ENCODE data around the gene GALM. TPM values are rescaled to one million over a fixed set of nuclear protein-coding genes. Genes with fewer than 3 reads are reported as not detected.

GALM gene
- total and polyA plus RNA-seq, 2 donors (not counting 3 experiments of a cell fraction or from before 2014, with no cell fraction given): 4.8 to 6.1 TPM

DNA sequence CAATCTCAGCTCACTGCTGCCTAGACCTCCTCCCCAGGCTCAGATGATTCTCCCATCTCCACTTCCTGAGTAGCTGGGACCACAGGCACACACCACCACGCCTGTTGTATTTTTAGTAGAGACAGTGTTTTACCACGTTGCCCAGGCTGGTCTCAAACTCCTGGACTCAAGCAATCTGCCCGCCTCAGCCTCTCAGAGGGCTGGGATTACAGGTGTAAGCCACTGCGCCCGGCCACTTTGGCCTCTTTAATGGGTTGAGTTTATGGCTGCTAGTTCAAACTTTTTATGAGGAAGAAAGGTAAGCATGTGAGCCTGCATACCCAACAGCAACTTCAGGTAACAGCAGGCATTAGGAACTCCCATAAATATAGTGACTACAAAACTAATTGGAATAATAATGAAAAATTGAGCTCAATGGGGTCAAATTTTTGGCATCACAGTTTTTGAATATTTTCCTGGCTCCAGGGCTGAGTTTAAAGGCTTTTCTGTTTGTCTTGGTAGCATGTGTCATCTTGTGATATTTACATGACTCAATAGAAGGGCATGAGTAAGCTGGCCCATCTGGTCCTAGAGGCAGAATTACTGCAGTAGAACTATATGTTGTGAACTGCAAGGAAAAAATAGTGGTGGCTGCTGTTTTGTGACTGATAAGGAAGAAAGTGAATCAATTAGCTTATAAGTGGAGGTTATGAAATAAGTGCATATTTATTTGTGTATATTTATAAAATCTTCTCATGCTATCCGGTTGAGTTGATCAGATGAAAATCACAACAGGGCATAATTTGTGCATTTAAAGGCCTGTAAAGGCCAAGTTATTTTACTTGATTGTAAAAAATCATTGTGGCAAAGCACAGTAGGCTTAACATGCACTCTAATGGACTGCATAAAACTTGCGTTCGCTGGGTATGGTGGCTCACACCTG lies 24.8 kb downstream of the GALM start:
- FAIRE-seq: peak; percentile 94
- Histone ChIP-seq H3K4me3 (replicated peaks in 1 of 3; ENCODE audit: insufficient read depth in 1 of 3, low read depth in 1 of 3, low read length in 3 of 3) (no peak overlapping the region), H3K27ac (ENCODE audit: insufficient read depth, low read depth, low read length) (peak overlapping the region; percentile 69), H3K36me3 (ENCODE audit: control insufficient read depth in 2 of 2, extremely low read depth in 1 of 2, insufficient read depth in 2 of 2, low read length in 2 of 2) (no peaks in the 10 kb centered on the region), H3K9me3 (replicated peaks; ENCODE audit: control insufficient read depth, insufficient read depth, low read length) (no peaks in the 10 kb centered on the region), H3K27me3 (ENCODE audit: control insufficient read depth in 2 of 2, insufficient read depth in 2 of 2, low read length in 2 of 2) (no peaks in the 10 kb centered on the region), H3K4me1 (ENCODE audit: control insufficient read depth, extremely low read depth, insufficient read depth, low read length) (peaks cover 12% of the 10 kb centered on the region), H3K9ac (replicated peaks; ENCODE audit: extremely low read depth, insufficient read depth, low read length) (peak overlapping the region; percentile 8), H4K20me1 (replicated peaks; ENCODE audit: control insufficient read depth, extremely low read depth, insufficient read depth, low read length) (no peaks in the 10 kb centered on the region), H2AFZ (ENCODE audit: low read depth, low read length) (peak overlapping the region; percentile 9), H3K79me2 (ENCODE audit: control insufficient read depth, insufficient read depth, low read length) (no peaks in the 10 kb centered on the region), H3K4me2 (ENCODE audit: insufficient read depth, low read length) (peak overlapping the region; percentile 10), H3K9me1 (replicated peaks; ENCODE audit: control insufficient read depth, extremely low read depth, insufficient read depth, low read length) (no peaks in the 10 kb centered on the region)
- dilution Hi-C loops (cut with MboI; ENCODE audit: extremely low pct_ligation_motif_present, low sequenced_read_pairs): no loop called here
- ChIA-PET POLR2A (interaction anchor here (1.6 kb wide), 1 partner anchor 61 kb away, joined by 11 read pairs; the partner anchor contains the start of gene SRSF7), CTCF (interaction anchor here (0.7 to 4.1 kb wide), 9 partner anchors 9 to 314 kb away, joined by 3 to 13 read pairs (median 3); partner anchors contain the start of genes ATL2 and HNRNPLL)
- peak; percentile 87 for DNase-seq (ENCODE audit: low read depth, low spot score)
- TF ChIP-seq, protein P1, sequence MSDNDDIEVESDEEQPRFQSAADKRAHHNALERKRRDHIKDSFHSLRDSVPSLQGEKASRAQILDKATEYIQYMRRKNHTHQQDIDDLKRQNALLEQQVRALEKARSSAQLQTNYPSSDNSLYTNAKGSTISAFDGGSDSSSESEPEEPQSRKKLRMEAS (IDR thresholded peaks at IDR 0.05; ENCODE audit: insufficient read depth, insufficient read length): no peak
- TF ChIP-seq GATA2 (IDR thresholded peaks at IDR 0.05; ENCODE audit: insufficient read depth, insufficient read length, low read depth, low read length): peak; percentile 49
- no peak for TF ChIP-seq POLR2A (IDR thresholded peaks at IDR 0.05; ENCODE audit: low read depth, low read length)
- TF ChIP-seq MYC (IDR thresholded peaks at IDR 0.05; ENCODE audit: low read depth, low read length): no peak
- peak; percentile 41 for TF ChIP-seq POLR2AphosphoS5 (IDR thresholded peaks at IDR 0.05; ENCODE audit: insufficient read depth, low read depth, low read length)
- peak; percentile 86 for TF ChIP-seq JUN (IDR thresholded peaks at IDR 0.05; ENCODE audit: borderline replicate concordance, insufficient read depth, insufficient read length, low read depth)
- TF ChIP-seq, protein P2, sequence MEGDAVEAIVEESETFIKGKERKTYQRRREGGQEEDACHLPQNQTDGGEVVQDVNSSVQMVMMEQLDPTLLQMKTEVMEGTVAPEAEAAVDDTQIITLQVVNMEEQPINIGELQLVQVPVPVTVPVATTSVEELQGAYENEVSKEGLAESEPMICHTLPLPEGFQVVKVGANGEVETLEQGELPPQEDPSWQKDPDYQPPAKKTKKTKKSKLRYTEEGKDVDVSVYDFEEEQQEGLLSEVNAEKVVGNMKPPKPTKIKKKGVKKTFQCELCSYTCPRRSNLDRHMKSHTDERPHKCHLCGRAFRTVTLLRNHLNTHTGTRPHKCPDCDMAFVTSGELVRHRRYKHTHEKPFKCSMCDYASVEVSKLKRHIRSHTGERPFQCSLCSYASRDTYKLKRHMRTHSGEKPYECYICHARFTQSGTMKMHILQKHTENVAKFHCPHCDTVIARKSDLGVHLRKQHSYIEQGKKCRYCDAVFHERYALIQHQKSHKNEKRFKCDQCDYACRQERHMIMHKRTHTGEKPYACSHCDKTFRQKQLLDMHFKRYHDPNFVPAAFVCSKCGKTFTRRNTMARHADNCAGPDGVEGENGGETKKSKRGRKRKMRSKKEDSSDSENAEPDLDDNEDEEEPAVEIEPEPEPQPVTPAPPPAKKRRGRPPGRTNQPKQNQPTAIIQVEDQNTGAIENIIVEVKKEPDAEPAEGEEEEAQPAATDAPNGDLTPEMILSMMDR (IDR thresholded peaks at IDR 0.05; ENCODE audit: extremely low read depth in 1 of 2, insufficient read depth in 1 of 2, low read depth in 1 of 2, low read length in 2 of 2): no peak
- no peak for TF ChIP-seq EZH2 (IDR thresholded peaks at IDR 0.05; ENCODE audit: borderline replicate concordance, low read depth, low read length, severe bottlenecking)
- TF ChIP-seq FOS (IDR thresholded peaks at IDR 0.05; ENCODE audit: borderline replicate concordance, insufficient read depth, low read length): peak; percentile 89
- intact Hi-C loops (cut with micrococcal nuclease): loop anchor here (1.0 kb wide), 1 partner anchor 87 kb away; no protein-coding TSS in a partner anchor
- BruUV-seq (replicated peaks): no TSS peak

Measured in endothelial cell of umbilical vein (primary cell).